Choroid plexus epithelial cell (primary cell): ENCODE data around the gene ZNF829.

Source experiments
- DNase-seq: peaks from one replicate; pipeline ENCODE4 v3.0.0-alpha.2; 2010; ENCODE audit warnings: low read depth
- H3K4me3 ChIP-seq: 2 replicates; pipeline ENCODE4 v1.5.1; 2011; ENCODE audit warnings: low read depth, mild to moderate bottlenecking, control low read depth, low read length, moderate library complexity
- CTCF ChIP-seq: conservative IDR thresholded peaks from 2 replicates; pipeline ENCODE4 v1.5.1; 2011; ENCODE audit warnings: low read depth, mild to moderate bottlenecking, control low read depth, inconsistent platforms, low read length, moderate library complexity

ZNF829 gene

GRCh38 chr19:36851898-36852297 lies 64.2 kb downstream of the ZNF829 start:
- no peak for DNase-seq
- TF ChIP-seq CTCF: no peak
- H3K4me3 ChIP-seq: peak overlapping the region; percentile 99

- peak; percentile 96 for DNase-seq
- TF ChIP-seq CTCF: no peak
Observed at GRCh38 chr19:36850559-36851442, 65.3 kb downstream of the ZNF829 start, which contains the start of gene ZNF345. ZNF345 (plus strand) TSS chr19:36850876; CDS start chr19:36876831, 25,955 bp downstream.

GRCh38 chr19:36849701-36850558 lies 66.2 kb downstream of the ZNF829 start:
- peak overlapping the region; percentile 99 for H3K4me3 ChIP-seq
- DNase-seq: peak; percentile 93
- TF ChIP-seq CTCF: no peak

More at GRCh38 chr19:36850559-36851442, 65.3 kb downstream of the ZNF829 start, which contains the start of gene ZNF345:
- H3K4me3 ChIP-seq: peak within 1 kb of the TSS; percentile 99

DNA sequence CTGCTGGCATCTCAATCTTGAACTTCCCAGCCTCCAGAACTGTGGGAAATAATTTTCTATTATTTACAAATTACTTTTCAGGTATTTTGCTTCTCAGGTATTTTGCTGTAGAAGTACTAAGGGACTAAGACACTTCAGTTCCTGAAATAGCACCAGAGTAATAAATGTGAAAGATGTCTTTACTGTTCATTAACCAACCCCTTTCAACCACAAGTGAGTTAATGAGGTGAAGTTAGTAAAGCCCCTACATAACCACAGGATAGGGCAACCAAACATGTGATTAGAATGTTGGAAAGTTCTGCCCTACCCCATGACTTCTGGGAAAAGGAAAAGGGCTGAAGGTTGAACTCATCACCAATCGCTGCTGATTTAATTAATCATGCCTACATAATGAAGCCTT lies 68.1 kb downstream of the ZNF829 start:
- TF ChIP-seq CTCF: no peak
- no peak for DNase-seq
- no peak overlapping the region for H3K4me3 ChIP-seq

- peak; percentile 46 for DNase-seq
- no peak for TF ChIP-seq CTCF
- H3K4me3 ChIP-seq: peak overlapping the region; percentile 68
Observed at GRCh38 chr19:36838784-36839324, 77.2 kb downstream of the ZNF829 start.
